Stomach (tissue), 4 donors: ENCODE measurements around the gene MSX1.

Experiments used
- EP300 ChIP-seq: sonication (generic); formaldehyde crosslinking; IDR thresholded peaks from one replicate; pipeline ENCODE4 v1.6.1; 2017; ENCODE audit warnings: antibody characterized with exemption
- POLR2A ChIP-seq, 4 donors: fragments of 450-650 bp; IDR thresholded peaks; one replicate each; pipeline ENCODE4 v1.6.1; 2016; ENCODE audit warnings: antibody characterized with exemption in 4 of 4, control low read depth in 2 of 4, mild to moderate bottlenecking in 1 of 4, moderate library complexity in 1 of 4
- TF ChIP-seq, protein P1 (sequence below), 7 experiments: fragments of 450-650 bp in 4 of 7; fragments of 200-600 bp in 3 of 7; sonication (generic) in 3 of 7; IDR thresholded peaks; one replicate each; pipeline ENCODE4 v1.5.1; 2016 to 2019; ENCODE audit warnings: antibody characterized with exemption in 7 of 7, control low read depth in 2 of 7, mild to moderate bottlenecking in 1 of 7

DNA sequence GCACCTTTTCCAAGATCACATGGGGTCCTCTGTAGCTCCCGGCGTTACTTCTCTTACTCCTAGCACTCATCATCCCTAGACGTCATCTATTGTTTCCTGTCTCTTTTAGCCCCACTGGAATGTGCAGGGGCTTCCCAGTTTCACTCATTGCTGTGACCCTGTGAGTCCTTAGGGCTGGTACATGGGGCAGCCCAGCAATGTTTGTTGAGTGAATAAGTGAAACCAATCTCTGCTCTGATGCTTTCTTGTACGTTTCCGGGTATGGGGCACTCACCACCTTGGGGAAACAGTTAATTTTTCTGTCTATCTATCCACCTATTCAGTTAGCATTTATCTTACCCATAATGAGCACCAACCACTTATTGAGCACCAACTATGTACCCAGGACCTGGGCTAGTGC lies 16.1 kb downstream of the MSX1 start:
- TF ChIP-seq, protein P1, sequence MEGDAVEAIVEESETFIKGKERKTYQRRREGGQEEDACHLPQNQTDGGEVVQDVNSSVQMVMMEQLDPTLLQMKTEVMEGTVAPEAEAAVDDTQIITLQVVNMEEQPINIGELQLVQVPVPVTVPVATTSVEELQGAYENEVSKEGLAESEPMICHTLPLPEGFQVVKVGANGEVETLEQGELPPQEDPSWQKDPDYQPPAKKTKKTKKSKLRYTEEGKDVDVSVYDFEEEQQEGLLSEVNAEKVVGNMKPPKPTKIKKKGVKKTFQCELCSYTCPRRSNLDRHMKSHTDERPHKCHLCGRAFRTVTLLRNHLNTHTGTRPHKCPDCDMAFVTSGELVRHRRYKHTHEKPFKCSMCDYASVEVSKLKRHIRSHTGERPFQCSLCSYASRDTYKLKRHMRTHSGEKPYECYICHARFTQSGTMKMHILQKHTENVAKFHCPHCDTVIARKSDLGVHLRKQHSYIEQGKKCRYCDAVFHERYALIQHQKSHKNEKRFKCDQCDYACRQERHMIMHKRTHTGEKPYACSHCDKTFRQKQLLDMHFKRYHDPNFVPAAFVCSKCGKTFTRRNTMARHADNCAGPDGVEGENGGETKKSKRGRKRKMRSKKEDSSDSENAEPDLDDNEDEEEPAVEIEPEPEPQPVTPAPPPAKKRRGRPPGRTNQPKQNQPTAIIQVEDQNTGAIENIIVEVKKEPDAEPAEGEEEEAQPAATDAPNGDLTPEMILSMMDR (IDR thresholded peaks at IDR 0.05): no peak
- TF ChIP-seq EP300 (no peak), POLR2A (IDR thresholded peaks at IDR 0.05) (no peak)
